Caki2 (cell line): ENCODE data around the gene PON2. TPM values are rescaled to one million over a fixed set of nuclear protein-coding genes. Genes with fewer than 3 reads are reported as not detected.

ENCODE experiments used
- DNase-seq: peaks from one replicate; pipeline ENCODE4 v3.0.0-alpha.2; 2015; ENCODE audit warnings: low read depth
- in situ Hi-C: cut with HindIII; loops from 2 replicates; pipeline ENCODE4 v1.10.0; 2016; ENCODE audit warnings: low sequenced_read_pairs, low pct_unique_long_range_greater_than_20kb, mixed read lengths
- total RNA-seq: library from RNA; depleted of rRNA; stranded (reverse); fragments of >200 nt; shearing (Covaris generic); gene quantifications from 2 replicates; pipeline ENCODE4 v1.2.3, GENCODE V29; 2014; ENCODE audit warnings: low replicate concordance

The PON2 gene
- total RNA-seq, 1 experiment from 2014 or later = 118 TPM

DNA sequence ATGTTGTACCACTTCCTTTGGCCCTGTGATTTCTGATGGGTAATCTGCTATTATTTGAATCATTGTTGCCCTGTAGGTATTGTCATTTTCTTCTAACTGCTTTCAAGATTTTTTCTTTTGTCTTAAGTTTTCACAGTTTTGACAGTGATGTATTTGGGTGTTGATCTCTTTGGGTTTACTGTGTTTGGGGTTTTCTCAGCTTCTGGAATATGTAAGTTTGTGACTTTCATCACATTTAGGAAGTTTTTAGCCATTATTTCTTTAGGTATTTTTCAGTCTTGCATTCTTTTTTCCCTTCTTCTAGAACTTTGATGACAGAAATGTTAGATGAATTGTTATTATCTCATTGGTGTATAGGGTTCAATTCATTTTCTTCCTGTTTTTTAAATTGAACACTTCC is 23.1 kb upstream of the PON2 start:
- DNase-seq = no peak
- in situ Hi-C loops = no loop called here

DNA sequence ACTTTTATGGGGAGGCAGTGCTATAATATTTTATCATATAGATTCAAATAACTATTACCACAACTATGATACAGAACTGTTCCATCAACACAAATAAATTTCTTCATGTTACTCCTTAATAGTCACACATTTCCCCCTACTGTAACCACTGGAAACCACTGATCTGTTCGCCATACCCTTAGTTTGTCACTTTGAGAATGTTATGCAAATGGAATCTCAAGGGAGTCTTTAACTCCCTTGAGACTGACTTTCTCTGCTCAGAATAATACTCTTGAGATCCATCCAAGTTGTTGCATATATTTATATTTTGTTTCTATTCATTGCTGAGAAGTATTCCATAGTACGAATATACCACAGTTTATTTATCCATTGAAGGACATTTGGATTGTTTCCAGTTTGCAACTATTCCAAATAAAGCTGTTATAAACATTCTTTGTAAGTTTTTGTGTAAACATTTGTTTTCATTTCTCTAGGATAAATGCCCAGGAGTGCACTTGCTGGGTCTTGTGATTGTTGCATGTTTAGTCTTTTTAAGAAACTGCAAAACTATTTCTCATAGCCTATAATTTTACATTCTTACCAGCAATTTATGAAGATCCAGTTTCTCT is 19.7 kb upstream of the PON2 start:
- no peak for DNase-seq
- in situ Hi-C loops = no loop called here

DNA sequence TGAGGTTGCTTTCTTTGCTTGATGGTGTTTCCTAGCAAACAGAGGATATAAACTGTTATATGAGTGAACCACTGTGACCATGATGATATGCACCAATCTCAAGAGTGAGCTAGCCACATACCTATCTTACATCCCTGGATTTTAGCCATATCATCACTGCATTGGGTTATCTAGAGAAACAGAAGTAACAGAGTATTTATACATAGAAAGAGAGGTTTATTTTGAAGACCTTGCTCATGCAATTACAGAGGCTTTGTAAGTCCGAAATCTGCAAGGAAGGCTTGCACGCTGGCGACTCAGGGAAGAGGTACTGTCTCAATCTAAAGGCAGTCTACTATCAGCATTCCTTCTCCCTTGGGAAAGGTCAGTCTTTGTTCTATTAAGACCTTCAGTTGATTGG is 11.8 kb upstream of the PON2 start:
- DNase-seq = no peak
- in situ Hi-C loops = no loop called here

DNA sequence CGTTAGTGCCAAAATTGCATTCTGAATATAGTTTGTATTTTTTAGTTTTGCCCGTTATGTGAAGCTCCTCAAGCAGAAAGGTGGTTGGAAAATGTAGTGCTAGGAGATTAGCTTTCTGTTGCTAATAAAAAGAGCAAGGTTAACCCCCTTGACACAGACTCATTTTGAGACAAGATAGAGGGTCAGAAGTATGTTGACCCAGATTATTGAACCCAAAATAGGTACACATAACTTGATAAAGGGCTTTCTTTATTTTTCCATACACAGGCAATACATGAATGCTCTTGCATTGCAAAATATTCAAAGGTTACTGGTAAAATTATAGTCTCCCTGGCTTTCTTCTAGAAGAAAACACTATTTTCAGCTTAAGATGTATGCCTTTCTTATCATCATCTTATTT is 10.0 kb upstream of the PON2 start:
- no peak for DNase-seq
- in situ Hi-C loops = no loop called here

DNA sequence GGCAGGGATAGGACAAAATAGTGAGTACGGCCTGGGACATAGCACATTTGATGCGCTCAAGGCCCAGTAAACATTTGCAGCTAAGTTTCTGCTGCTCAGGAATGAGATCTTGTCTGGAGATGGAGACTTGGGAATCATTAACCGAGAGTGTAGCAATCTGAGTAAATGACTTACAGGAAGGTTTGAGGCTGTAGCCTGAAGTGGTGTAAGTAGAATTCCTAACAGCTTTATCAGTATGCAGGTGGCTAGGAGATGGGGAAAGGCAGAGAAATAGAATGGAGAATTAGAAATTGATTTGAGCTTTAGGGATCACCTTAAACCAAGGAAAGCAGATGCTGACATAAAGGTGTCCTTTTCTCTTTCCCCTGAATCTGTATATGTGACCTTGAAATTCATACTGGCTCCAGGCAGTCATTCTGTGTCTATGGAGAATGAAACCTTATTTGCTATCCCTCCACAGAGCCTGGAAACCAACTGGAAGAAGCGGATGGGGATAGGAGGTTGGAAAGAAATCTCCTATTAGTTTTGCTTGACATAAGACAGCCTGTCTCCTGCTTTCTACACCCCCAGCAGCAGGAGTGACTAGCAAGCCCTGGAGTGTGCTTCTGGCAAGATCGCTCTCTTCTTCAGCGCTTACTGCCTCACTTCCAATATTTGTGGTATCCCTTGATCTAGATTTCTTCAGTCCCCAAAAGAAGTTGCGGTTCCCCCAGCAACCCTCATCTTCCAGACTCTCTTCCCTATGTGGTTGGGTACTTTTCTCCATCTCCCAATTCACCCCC is 6.4 kb upstream of the PON2 start:
- peak; percentile 71 for DNase-seq
- in situ Hi-C loops = no loop called here

DNA sequence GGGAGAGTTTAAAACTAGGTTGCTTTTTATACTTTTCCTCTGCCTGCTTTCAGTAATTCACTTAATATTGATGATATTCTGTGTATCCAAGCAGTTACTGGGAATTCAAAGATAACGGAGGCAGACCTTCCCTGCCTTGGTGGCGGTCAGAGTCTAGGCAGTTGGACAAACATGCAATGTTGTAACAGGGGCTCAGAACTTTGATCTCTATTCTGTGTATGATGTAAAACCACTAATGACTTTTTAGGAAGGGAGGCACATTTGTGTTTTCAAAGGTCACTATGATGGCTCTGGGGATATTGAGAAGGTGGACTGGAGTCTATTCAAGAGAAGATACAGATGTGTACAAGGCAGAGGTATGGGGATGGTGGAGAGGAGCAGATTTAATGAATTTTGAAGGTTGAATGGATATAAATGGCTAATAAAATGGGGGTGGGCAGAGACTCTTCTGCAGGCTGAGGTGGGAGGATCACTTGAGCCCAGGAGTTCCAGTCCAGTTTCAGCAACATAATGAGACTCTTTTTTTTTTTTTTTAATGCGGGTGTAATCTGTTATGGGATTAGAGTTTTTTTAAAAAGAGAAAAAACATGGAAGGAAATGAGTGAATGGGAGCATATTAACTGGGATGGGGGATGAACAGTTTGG is 5.7 kb upstream of the PON2 start:
- no peak for DNase-seq
- in situ Hi-C loops = no loop called here

DNA sequence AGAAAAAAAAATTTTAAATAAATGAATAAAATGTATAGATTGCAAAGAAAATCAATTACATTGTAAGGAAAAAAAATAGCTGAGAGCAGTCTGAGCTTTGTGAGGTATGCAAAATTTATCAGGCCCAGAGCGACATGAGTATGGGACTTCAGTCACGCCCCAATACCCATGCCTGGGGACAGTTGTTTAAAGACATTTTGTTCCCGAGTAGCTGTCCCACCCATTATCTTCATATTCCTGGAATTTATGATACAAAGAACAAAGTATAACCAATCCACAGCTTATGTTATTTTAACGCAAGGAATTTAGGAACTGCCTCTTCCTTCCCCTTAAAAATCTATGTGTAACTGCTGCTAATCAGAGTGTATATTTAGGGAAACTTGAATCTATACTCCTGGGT is 1.6 kb upstream of the PON2 start:
- in situ Hi-C loops = no loop called here

DNA sequence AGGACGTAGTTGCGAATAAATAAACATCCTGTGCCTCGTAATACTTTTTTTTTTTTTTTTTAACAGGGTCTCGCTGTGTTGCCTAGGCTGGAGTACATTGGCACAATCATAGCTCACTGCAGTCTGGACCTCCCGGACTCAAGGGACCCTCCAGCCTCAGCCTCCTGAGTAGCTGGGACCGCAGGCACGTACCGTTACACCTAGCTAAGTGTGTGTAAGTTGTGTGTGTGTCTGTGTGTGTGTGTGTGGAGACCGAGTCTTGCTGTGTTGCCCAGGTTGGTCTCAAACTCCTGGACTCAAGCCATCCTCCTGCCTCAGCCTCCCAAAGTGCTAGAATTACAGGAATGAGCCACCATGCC is 573 bp upstream of the PON2 start:
- in situ Hi-C loops = no loop called here
- no peak for DNase-seq

More for the DNA sequence above, 1.6 kb upstream of the PON2 start:
- no peak for DNase-seq

DNA sequence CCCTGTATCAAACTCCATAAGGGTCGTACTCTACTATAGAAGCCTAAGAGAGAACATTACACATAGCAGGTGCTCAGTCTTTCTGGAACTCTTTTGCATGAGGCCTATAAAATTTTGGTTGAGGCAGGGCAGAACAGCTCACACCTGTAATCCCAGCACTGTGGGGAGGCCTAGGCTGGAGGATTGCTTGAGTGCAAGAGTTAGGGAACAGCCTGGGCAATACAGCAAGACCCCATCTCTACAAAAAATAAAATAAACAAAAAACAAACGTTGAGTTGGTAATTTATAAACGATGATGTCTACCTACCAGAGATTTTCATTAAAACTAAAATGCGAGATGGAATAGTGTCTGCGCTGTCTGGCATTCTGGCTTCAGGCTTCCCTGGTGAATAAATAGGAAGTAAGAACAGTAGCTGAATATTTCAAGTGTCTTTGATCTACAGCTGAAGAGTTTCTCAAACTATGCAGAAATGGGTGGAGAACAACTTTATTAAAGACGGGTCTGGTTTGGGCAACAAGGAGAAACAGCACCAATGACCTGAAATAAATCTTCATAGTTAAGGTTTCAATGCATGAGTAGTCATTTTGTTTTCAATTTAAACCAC is 774 bp downstream of the PON2 start:
- in situ Hi-C loops = no loop called here
- no peak for DNase-seq

DNA sequence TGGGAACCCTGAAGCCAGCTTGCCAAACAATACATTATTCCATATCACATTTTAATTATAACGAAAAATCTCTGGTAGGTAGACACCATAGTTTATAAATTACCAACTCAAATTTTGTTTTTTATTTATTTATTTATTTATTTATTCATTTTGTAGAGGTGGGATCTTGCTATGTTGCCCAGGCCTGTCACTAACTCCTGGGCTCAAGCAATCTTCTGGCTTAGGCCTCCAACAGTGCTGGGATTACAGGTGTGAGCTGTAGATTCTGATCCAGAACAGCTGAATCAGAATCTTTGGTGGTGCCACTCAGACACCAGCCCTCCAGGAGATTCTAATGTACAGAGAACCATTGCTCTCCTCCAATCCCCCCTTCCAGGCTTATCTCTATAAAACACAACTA is 1.7 kb downstream of the PON2 start:
- no peak for DNase-seq
- in situ Hi-C loops = no loop called here

DNA sequence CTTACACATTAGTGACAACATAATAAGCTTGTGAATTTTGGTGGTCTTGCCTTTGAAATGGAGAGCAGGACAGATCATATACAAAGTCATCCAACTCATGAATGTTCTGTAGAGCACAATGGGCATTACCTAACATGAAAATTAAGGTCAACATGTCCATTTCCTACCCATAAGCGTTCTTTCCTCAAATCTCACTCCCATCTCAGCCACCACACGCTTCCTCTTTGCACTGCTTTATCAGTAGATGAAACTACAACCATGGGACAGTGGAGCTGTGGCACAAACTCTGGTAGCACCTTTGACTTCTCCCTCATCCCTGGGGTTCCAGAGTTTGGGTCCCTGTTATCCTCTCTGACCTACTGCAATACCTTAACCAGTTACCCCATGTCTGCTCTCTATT is 2.2 kb downstream of the PON2 start:
- in situ Hi-C loops = no loop called here
- DNase-seq = no peak

DNA sequence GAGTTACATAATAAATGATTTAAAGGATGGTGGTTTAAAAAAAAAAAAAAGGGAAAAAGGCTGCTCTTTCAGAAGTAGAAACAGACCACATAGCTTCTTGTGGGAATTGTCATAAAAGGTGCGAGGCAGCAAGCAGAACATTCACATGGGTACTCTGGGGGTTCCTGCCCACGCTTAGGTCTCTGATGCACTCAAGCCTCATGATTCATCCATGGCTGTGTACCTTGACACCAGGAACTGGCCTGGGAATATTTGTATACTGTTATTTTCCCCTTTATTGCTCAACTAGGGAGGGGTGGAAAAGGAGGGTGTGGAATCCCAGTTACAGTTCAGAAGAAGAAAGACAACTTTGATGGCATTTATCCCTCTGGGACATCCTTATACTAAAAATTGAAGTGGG is 4.0 kb downstream of the PON2 start:
- in situ Hi-C loops = no loop called here
- DNase-seq = peak; percentile 76

DNA sequence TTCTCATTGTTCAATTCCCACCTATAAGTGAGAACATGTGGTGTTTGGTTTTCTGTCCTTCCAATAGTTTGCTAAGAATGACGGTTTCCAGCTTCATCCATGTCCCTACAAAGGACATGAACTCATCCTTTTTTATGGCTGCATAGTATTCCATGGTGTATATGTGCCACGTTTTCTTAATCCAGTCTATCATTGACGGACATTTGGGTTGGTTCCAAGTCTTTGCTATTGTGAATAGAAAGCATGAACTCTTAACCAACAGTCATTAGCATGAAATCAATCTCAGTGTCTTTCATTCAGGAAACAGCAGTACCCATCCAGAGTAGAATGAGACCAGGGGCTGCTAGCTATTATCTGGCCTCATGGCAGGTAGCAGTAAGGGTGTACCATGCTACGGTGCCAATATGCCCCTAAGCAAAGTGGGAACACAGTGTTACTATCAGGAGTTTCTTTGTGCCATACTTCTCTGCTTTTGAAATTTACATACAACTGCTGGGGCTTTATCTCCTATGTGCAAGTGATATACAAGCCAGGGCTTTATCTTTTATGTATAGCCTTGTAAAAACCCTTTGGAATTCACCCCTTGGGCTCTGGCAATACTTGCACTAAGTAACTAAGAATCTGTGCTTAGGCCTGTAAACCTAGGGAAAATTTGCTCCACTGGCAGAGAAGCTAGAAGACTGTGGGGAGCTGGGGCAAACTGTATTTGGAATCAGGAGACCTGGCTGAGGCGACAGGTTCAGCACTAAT is 5.4 kb downstream of the PON2 start:
- no peak for DNase-seq
- in situ Hi-C loops = no loop called here

DNA sequence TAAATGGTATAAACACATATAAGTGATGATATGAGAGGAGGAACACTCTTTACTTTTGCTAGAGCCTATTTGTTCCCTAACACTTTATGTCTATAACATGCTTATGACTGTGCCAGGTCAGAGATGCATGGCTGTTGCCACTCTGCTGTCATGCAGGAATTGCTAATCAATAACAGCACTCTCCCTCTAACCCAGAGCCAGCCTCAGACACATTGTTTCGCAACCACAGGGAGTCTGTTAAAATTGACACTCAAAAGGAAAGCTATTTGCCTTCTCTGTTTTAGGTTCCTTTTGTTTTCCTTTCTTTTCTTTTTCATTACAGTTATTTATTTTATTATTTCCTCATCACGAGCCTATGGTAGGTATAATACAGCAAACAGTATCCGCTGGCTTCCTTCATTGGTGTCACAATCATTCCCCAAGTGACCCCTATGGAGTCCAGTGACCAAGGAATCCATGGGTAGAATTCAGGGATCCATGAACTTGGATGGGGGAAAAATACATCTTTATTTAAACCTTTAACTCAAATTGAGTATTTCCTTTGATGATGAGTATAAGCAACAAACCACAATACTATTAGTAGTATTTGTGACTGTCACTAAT is 6.8 kb downstream of the PON2 start:
- DNase-seq = no peak
- in situ Hi-C loops = no loop called here

DNA sequence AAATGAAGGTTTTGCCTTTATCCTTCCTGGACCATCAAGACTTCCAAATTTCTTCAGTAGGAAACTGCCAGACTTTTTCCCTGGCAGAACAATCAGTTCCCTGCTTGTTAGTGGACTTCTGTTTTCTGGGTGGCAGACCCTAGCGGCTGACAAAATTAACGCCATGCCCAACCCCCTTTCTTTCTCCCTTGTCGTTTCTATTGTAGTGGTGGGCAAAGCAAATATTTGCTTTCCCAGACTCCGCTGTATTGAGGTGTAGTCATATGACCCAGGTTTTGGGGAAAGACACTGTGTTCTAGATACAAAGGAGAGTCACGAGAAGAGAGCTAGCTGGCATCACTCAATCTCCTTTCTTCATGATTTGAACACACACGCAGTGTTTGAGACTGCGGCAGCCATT is 7.7 kb downstream of the PON2 start:
- no peak for DNase-seq
- in situ Hi-C loops = no loop called here

DNA sequence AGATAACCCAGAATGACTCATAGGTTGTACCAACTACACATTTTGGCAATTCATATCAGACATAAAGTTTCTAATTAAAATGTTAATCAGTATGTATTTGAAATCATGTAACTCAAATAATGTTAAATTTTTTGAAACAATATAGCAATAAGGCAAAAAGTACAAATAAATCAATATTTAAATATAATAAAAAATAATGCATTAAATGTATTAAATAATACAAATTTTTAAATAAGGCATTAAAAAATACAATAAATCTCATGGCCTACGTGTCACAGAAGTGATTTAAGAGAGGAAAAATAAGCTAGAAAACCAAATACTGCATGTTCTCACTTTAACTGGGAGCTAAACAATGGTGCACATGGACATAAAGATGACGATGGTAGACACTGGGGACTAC is 9.1 kb downstream of the PON2 start:
- no peak for DNase-seq
- in situ Hi-C loops = no loop called here

DNA sequence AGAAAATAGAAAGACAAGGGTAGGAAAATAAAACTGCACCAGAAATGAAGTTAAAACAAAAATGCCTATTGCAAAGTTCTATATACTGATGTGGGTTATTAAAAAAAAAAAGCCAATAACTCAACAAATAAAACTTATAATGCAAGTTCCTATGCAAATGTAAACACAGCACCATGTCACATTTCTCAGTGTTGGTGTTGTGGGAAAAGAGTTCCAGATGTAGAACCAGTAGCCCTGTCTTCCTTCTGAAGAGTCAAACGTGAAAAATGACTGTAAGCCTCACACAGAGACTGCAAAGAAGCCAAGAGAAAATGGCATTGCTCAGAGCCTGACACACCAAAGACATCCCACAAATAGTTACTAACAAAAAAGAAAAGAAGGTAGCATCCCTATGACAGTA is 10.1 kb downstream of the PON2 start:
- DNase-seq = no peak
- in situ Hi-C loops = no loop called here

DNA sequence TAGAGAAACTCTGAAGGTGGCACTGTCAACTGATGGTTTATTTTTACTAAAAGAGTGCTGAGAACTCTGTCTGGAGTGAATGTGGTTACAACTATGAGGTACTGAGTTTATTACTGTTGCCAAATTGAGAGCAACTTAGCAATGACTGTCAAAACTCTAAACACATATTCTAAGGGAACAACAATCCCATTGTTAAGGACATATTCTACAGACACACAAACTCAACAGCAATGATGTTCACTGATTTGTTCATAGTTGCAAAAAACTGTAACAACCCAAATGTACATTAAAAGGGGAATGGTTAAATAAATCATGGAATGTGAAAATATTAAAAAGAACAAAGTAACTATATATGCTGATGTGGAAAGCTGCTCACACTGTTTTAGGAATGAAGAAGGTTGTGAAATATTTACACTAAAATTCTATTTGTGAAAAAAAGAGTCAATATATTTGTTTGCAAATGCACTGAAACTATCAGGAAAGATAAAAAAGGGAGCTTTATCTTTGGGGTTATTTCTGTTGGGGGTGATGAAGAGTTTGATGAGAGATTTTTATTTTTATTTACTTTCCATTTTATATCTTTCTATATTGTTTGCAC is 12.9 kb downstream of the PON2 start:
- no peak for DNase-seq
- in situ Hi-C loops = no loop called here
